Neural cell (in vitro differentiated cells): ENCODE results near the gene POLD1. TPM values are rescaled to one million over a fixed set of nuclear protein-coding genes. Genes with fewer than 3 reads are reported as not detected.
"Not testable (repeated sequence)": the region's sequence is repeated elsewhere in the genome, so short reads cannot be mapped to it uniquely, and the experiment has no call there.

Source experiments
- H2AFZ ChIP-seq: fragments of 200-600, 300-800 bp; sonication (generic), shearing (Covaris generic); 2 replicates; pipeline ENCODE4 v1.6.0; 2014; ENCODE audit warnings: low read depth, mild to moderate bottlenecking, antibody characterized with exemption, low read length, moderate library complexity
- H3F3A ChIP-seq: fragments of 200-600 bp; shearing (Covaris generic); 2 replicates; pipeline ENCODE4 v1.6.1; 2016; ENCODE audit warnings: mild to moderate bottlenecking, moderate library complexity, mixed read lengths, antibody characterized with exemption, low read length; ENCODE audit not compliant: insufficient read depth, poor library complexity, severe bottlenecking
- H3K27ac ChIP-seq: fragments of 200-600, 300-800 bp; sonication (generic), shearing (Covaris generic); 2 replicates; pipeline ENCODE4 v1.5.1; 2014; ENCODE audit warnings: mild to moderate bottlenecking, low read length, moderate library complexity
- H3K27me3 ChIP-seq: fragments of 300-800, 200-600 bp; sonication (generic), shearing (Covaris generic); 2 replicates; pipeline ENCODE4 v1.6.0; 2014; ENCODE audit warnings: mild to moderate bottlenecking, low read depth, low read length, moderate library complexity; ENCODE audit not compliant: insufficient read depth
- H3K36me3 ChIP-seq: fragments of 300-800, 200-600 bp; sonication (generic), shearing (Covaris generic); 2 replicates; pipeline ENCODE4 v1.5.1; 2014; ENCODE audit warnings: mild to moderate bottlenecking, antibody characterized with exemption, low read length, moderate library complexity; ENCODE audit not compliant: insufficient read depth
- H3K4me2 ChIP-seq: fragments of 300-800, 200-600 bp; sonication (generic), shearing (Covaris generic); 2 replicates; pipeline ENCODE4 v1.6.0; 2014; ENCODE audit warnings: mild to moderate bottlenecking, low read length
- H3K4me3 ChIP-seq: fragments of 300-800, 200-600 bp; sonication (generic), shearing (Covaris generic); 2 replicates; pipeline ENCODE4 v1.5.1; 2014; ENCODE audit warnings: mild to moderate bottlenecking, low read length, moderate library complexity
- H3K79me2 ChIP-seq: fragments of 200-600 bp; shearing (Covaris generic); replicated peaks from 2 replicates; pipeline ENCODE4 v1.6.0; 2014; ENCODE audit warnings: mild to moderate bottlenecking, low read length, moderate library complexity; ENCODE audit not compliant: insufficient read depth
- H3K9ac ChIP-seq: fragments of 300-800, 200-600 bp; sonication (generic), shearing (Covaris generic); 2 replicates; pipeline ENCODE4 v1.6.1; 2016; ENCODE audit warnings: mild to moderate bottlenecking, low read length, mixed read lengths
- H3K9me2 ChIP-seq: fragments of 200-600 bp; shearing (Covaris generic); 2 replicates; pipeline ENCODE4 v1.6.1; 2016; ENCODE audit warnings: mild to moderate bottlenecking, low read length, mixed read lengths; ENCODE audit not compliant: insufficient read depth
- H3K9me3 ChIP-seq: fragments of 200-600, 300-800 bp; sonication (generic), shearing (Covaris generic); 2 replicates; pipeline ENCODE4 v1.6.1; 2016; ENCODE audit warnings: mild to moderate bottlenecking, mixed run types, low read length, moderate library complexity, mixed read lengths
- H4K20me1 ChIP-seq: fragments of 200-600 bp; shearing (Covaris generic); 2 replicates; pipeline ENCODE4 v1.6.1; 2016; ENCODE audit warnings: mild to moderate bottlenecking, mixed run types; ENCODE audit not compliant: insufficient read depth
- EP300 ChIP-seq: fragments of 450-650 bp; conservative IDR thresholded peaks from 2 replicates; pipeline ENCODE4 v1.6.1; 2014; ENCODE audit warnings: antibody characterized with exemption, mild to moderate bottlenecking, moderate library complexity; ENCODE audit not compliant: poor library complexity, severe bottlenecking
- MXI1 ChIP-seq: fragments of 450-650 bp; conservative IDR thresholded peaks from 2 replicates; pipeline ENCODE4 v1.6.1; 2014; ENCODE audit warnings: antibody characterized with exemption, mild to moderate bottlenecking; ENCODE audit not compliant: poor library complexity, severe bottlenecking
- POLR2AphosphoS5 ChIP-seq: IDR thresholded peaks from 2 replicates; pipeline ENCODE4 v1.6.1; 2012
- RAD21 ChIP-seq: fragments of 450-650 bp; conservative IDR thresholded peaks from 2 replicates; pipeline ENCODE4 v1.6.1; 2014; ENCODE audit warnings: antibody characterized with exemption, mild to moderate bottlenecking, moderate library complexity
- REST ChIP-seq: IDR thresholded peaks from 2 replicates; pipeline ENCODE4 v1.6.1; 2012; ENCODE audit warnings: borderline replicate concordance
- SMC3 ChIP-seq: fragments of 450-650 bp; conservative IDR thresholded peaks from 2 replicates; pipeline ENCODE4 v1.6.1; 2014; ENCODE audit warnings: antibody characterized with exemption, mild to moderate bottlenecking, moderate library complexity; ENCODE audit not compliant: poor library complexity
- TAF1 ChIP-seq: IDR thresholded peaks from 2 replicates; pipeline ENCODE4 v1.6.1; 2012; ENCODE audit warnings: low read depth
- polyA plus RNA-seq: library from polyadenylated mRNA; depleted of rRNA; stranded (reverse); fragments of >200 nt; gene quantifications from 2 replicates; pipeline ENCODE4 v1.2.3, GENCODE V29; 2014
- TF ChIP-seq, protein P1 (sequence below): fragments of 450-650 bp; IDR thresholded peaks from 2 replicates; pipeline ENCODE4 v1.5.1; 2014; ENCODE audit warnings: antibody characterized with exemption, mild to moderate bottlenecking, moderate library complexity; ENCODE audit not compliant: poor library complexity, severe bottlenecking

Gene POLD1
- polyA plus RNA-seq, 1 donor from 2014 or later: 13.1 TPM

DNA sequence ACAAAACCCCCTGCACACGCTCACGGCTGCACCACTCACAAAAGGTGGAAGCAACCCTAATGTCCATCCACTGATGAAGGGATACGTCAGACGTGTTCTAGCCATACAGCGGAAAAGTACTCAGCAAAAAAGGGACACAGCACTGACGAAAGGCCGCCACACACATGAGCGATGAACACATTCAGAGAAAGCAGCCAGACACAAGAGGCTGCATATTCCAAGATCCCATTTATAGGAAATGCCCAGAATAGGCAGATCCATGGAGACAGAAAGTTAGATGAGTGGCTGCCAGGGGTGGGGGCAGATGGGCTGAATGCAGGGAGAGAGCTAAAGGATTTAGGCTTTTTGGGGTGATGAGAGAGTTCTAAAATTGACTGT, 3.7 kb downstream of the POLD1 start:
- no peak overlapping the region for H3K27ac ChIP-seq
- no peak overlapping the region for H3K4me3 ChIP-seq
- no peaks in the 10 kb centered on the region for H3K79me2 ChIP-seq

DNA sequence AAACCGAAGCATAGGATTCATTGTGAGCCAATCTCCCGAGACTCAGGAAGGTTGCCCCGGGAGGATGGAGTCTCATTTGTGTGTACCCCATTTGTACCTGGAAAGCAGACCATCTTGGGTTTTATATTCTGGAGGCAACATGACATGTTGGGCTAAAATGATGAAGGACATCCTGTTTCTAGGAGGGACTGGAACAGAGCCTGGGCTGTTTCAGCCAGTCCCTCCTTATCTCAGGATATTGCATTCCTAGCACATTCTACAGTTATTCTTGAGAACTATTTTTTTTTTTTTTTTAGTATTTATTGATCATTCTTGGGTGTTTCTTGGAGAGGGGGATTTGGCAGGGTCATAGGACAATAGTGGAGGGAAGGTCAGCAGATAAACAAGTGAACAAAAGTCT, 6.1 kb downstream of the POLD1 start:
- not testable (repeated sequence) for H3K79me2 ChIP-seq, H2AFZ ChIP-seq, H3F3A ChIP-seq, H3K4me2 ChIP-seq, H3K9ac ChIP-seq, H4K20me1 ChIP-seq, H3K4me3 ChIP-seq, H3K27ac ChIP-seq, H3K9me3 ChIP-seq, H3K36me3 ChIP-seq, H3K9me2 ChIP-seq, H3K27me3 ChIP-seq

More for the DNA sequence above, 3.7 kb downstream of the POLD1 start:
- H3K9ac ChIP-seq: no peak overlapping the region
- no peaks in the 10 kb centered on the region for H3K9me2 ChIP-seq
- TF ChIP-seq SMC3 (no peak), TAF1 (no peak), POLR2AphosphoS5 (no peak), EP300 (no peak), REST (no peak), MXI1 (no peak), RAD21 (no peak)
- TF ChIP-seq, protein P1, sequence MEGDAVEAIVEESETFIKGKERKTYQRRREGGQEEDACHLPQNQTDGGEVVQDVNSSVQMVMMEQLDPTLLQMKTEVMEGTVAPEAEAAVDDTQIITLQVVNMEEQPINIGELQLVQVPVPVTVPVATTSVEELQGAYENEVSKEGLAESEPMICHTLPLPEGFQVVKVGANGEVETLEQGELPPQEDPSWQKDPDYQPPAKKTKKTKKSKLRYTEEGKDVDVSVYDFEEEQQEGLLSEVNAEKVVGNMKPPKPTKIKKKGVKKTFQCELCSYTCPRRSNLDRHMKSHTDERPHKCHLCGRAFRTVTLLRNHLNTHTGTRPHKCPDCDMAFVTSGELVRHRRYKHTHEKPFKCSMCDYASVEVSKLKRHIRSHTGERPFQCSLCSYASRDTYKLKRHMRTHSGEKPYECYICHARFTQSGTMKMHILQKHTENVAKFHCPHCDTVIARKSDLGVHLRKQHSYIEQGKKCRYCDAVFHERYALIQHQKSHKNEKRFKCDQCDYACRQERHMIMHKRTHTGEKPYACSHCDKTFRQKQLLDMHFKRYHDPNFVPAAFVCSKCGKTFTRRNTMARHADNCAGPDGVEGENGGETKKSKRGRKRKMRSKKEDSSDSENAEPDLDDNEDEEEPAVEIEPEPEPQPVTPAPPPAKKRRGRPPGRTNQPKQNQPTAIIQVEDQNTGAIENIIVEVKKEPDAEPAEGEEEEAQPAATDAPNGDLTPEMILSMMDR: no peak
- no peaks in the 10 kb centered on the region for H3K36me3 ChIP-seq
- H3K4me2 ChIP-seq: no peak overlapping the region
- peaks cover 4% of the 10 kb centered on the region for H3F3A ChIP-seq
- H3K9me3 ChIP-seq: no peaks in the 10 kb centered on the region
- no peak overlapping the region for H2AFZ ChIP-seq
- H4K20me1 ChIP-seq: no peaks in the 10 kb centered on the region
- H3K27me3 ChIP-seq: no peaks in the 10 kb centered on the region

- not testable (repeated sequence) for H3K27me3 ChIP-seq, H3K36me3 ChIP-seq, H3K4me3 ChIP-seq, H4K20me1 ChIP-seq, H3K4me2 ChIP-seq, H2AFZ ChIP-seq, H3F3A ChIP-seq, H3K9ac ChIP-seq, H3K9me3 ChIP-seq, H3K27ac ChIP-seq, H3K9me2 ChIP-seq, H3K79me2 ChIP-seq
Measured at GRCh38 chr19:50390952-50391351, 6.8 kb downstream of the POLD1 start.
